Endothelial cell of umbilical vein (primary cell): ENCODE data around the gene ANKRD39. TPM values are rescaled to one million over a fixed set of nuclear protein-coding genes. Genes with fewer than 3 reads are reported as not detected.

ENCODE experiments used
- BruUV-seq: library from RNA; stranded (reverse); fragments of 400-500 nt; replicated peaks from 2 replicates; lab custom pipeline; 2021; lab: Mats Ljungman, UMichigan
- CTCF ChIA-PET: fragments of 300-600, 350-600 bp; sonication (Branson Sonifier 250); formaldehyde crosslinking; loops from one replicate; lab custom pipeline; 2021; ENCODE audit warnings: antibody characterized with exemption, inconsistent platforms; lab: Charles Lee
- POLR2A ChIA-PET: fragments of 300-600, 350-600 bp; sonication (Branson Sonifier 250); formaldehyde crosslinking; loops from one replicate; lab custom pipeline; 2021; ENCODE audit warnings: antibody characterized with exemption, inconsistent platforms; lab: Charles Lee
- DNase-seq: peaks from one replicate; pipeline ENCODE4 v3.0.0-alpha.2; 2011; ENCODE audit warnings: low read depth, low spot score
- FAIRE-seq: peaks from 2 replicates; lab custom pipeline; 2011; peaks lifted over from hg19 to GRCh38; lab: Jason Lieb, UNC
- H2AFZ ChIP-seq: 2 replicates; pipeline ENCODE4 v1.6.0; 2012; ENCODE audit warnings: low read depth, low read length, control low read depth, inconsistent platforms
- H3K27ac ChIP-seq: 2 replicates; pipeline ENCODE4 v1.5.1; 2011; ENCODE audit warnings: low read depth, mild to moderate bottlenecking, control low read depth, low read length, moderate library complexity; ENCODE audit not compliant: insufficient read depth
- H3K27me3 ChIP-seq, 2 experiments: 2 replicates each; pipeline versions ENCODE4 v1.6.0 to v1.6.1; 2011; ENCODE audit warnings: low read length in 2 of 2, mixed read lengths in 1 of 2; ENCODE audit not compliant: control insufficient read depth in 2 of 2, insufficient read depth in 2 of 2
- H3K36me3 ChIP-seq, 2 experiments: 2 replicates in 1 of 2; 3 replicates in 1 of 2; pipeline ENCODE4 v1.5.1; 2011; ENCODE audit warnings: low read length in 2 of 2, mild to moderate bottlenecking in 1 of 2, moderate library complexity in 1 of 2; ENCODE audit not compliant: control insufficient read depth in 2 of 2, insufficient read depth in 2 of 2; ENCODE audit errors: extremely low read depth in 1 of 2
- H3K4me1 ChIP-seq: 3 replicates; pipeline ENCODE4 v1.5.1; 2011; ENCODE audit warnings: mild to moderate bottlenecking, low read length; ENCODE audit not compliant: control insufficient read depth, insufficient read depth; ENCODE audit errors: extremely low read depth
- H3K4me2 ChIP-seq: 2 replicates; pipeline ENCODE4 v1.6.1; 2011; ENCODE audit warnings: low read length, control low read depth, mixed read lengths; ENCODE audit not compliant: insufficient read depth
- H3K4me3 ChIP-seq, 3 experiments: fragments of 200-600 bp in 1 of 3; sonication (generic), shearing (Covaris generic) in 1 of 3; replicated peaks in 1 of 3; 2 replicates each; pipeline ENCODE4 v1.5.1; 2011 to 2016; ENCODE audit warnings: control low read depth in 3 of 3, low read length in 3 of 3, mild to moderate bottlenecking in 2 of 3, inconsistent platforms in 1 of 3, low read depth in 1 of 3, moderate library complexity in 1 of 3; ENCODE audit not compliant: insufficient read depth in 1 of 3
- H3K79me2 ChIP-seq: 2 replicates; pipeline ENCODE4 v1.6.0; 2012; ENCODE audit warnings: low read length, inconsistent platforms; ENCODE audit not compliant: control insufficient read depth, insufficient read depth
- H3K9ac ChIP-seq: replicated peaks from 2 replicates; pipeline ENCODE3; 2011; ENCODE audit warnings: low read length, control low read depth; ENCODE audit not compliant: insufficient read depth; ENCODE audit errors: extremely low read depth
- H3K9me1 ChIP-seq: replicated peaks from 3 replicates; pipeline ENCODE4 v1.6.0; 2011; ENCODE audit warnings: mild to moderate bottlenecking, low read length; ENCODE audit not compliant: control insufficient read depth, insufficient read depth; ENCODE audit errors: extremely low read depth
- H3K9me3 ChIP-seq: replicated peaks from 2 replicates; pipeline ENCODE4 v1.5.1; 2012; ENCODE audit warnings: low read length, inconsistent platforms; ENCODE audit not compliant: control insufficient read depth, insufficient read depth
- H4K20me1 ChIP-seq: replicated peaks from 2 replicates; pipeline ENCODE3; 2011; ENCODE audit warnings: mild to moderate bottlenecking, low read length; ENCODE audit not compliant: control insufficient read depth, insufficient read depth; ENCODE audit errors: extremely low read depth
- CTCF ChIP-seq, 2 donors: IDR thresholded peaks; 1 replicate in 1 of 2; 2 replicates in 1 of 2; pipeline ENCODE4 v1.5.1; 2011; ENCODE audit warnings: low read length in 2 of 2, mild to moderate bottlenecking in 2 of 2, moderate library complexity in 2 of 2, control low read depth in 1 of 2, inconsistent platforms in 1 of 2, low read depth in 1 of 2; ENCODE audit not compliant: insufficient read depth in 1 of 2; ENCODE audit errors: extremely low read depth in 1 of 2
- EZH2 ChIP-seq: IDR thresholded peaks from 2 replicates; pipeline ENCODE4 v1.6.1; 2012; ENCODE audit warnings: borderline replicate concordance, low read depth, mild to moderate bottlenecking, moderate library complexity, low read length, inconsistent platforms; ENCODE audit not compliant: severe bottlenecking
- FOS ChIP-seq: IDR thresholded peaks from 2 replicates; pipeline ENCODE4 v1.6.1; 2011; ENCODE audit warnings: mild to moderate bottlenecking, low read length, moderate library complexity, borderline replicate concordance; ENCODE audit not compliant: insufficient read depth
- GATA2 ChIP-seq: IDR thresholded peaks from 2 replicates; pipeline ENCODE4 v1.7.0; 2011; ENCODE audit warnings: low read depth, mild to moderate bottlenecking, moderate library complexity, mixed read lengths, low read length; ENCODE audit not compliant: insufficient read length, insufficient read depth
- JUN ChIP-seq: IDR thresholded peaks from 2 replicates; pipeline ENCODE4 v1.6.1; 2011; ENCODE audit warnings: borderline replicate concordance, low read depth; ENCODE audit not compliant: insufficient read length, insufficient read depth
- MAX ChIP-seq: IDR thresholded peaks from 2 replicates; pipeline ENCODE4 v1.6.1; 2011; ENCODE audit not compliant: insufficient read depth, insufficient read length
- MYC ChIP-seq: IDR thresholded peaks from one replicate; pipeline ENCODE4 v1.6.1; 2011; ENCODE audit warnings: mild to moderate bottlenecking, low read depth, low read length
- POLR2A ChIP-seq: IDR thresholded peaks from 2 replicates; pipeline ENCODE4 v1.6.1; 2012; ENCODE audit warnings: low read depth, mild to moderate bottlenecking, control low read depth, low read length
- POLR2AphosphoS5 ChIP-seq: IDR thresholded peaks from 2 replicates; pipeline ENCODE4 v1.6.1; 2012; ENCODE audit warnings: low read depth, mild to moderate bottlenecking, control low read depth, low read length, moderate library complexity; ENCODE audit not compliant: insufficient read depth
- dilution Hi-C: fragments of 300-500 bp; cut with MboI; formaldehyde crosslinking; loops from one replicate; pipeline ENCODE4 v1.15.0; 2019; ENCODE audit warnings: low sequenced_read_pairs; ENCODE audit not compliant: extremely low pct_ligation_motif_present
- intact Hi-C: fragments of 100-400 bp; cut with micrococcal nuclease; formaldehyde crosslinking; loops from one replicate; pipeline ENCODE4 v1.10.0; 2022
- polyA plus RNA-seq, 4 experiments: library from polyadenylated mRNA; depleted of rRNA in 3 of 4; stranded (reverse) in 3 of 4; unstranded in 1 of 4; fragments of >200 nt; gene quantifications; 2 replicates each; pipeline versions ENCODE4 v1.2.1 to v1.2.3, GENCODE V29; 2011 to 2012; ENCODE audit warnings: missing spikeins in 1 of 4
- total RNA-seq: library from RNA; stranded (reverse); gene quantifications from 2 replicates; pipeline ENCODE4 v1.2.3, GENCODE V29; 2021

The ANKRD39 gene
- total and polyA plus RNA-seq, 2 donors (not counting 3 experiments of a cell fraction or from before 2014, with no cell fraction given): 14.7 to 17.9 TPM

- FAIRE-seq (no peak), DNase-seq (no peak)
- no peaks in the 10 kb centered on the region for H3K9me3 ChIP-seq
- no TSS peak for BruUV-seq
- peaks cover under 1% of the 10 kb centered on the region for H3K4me1 ChIP-seq
- CTCF ChIA-PET: no interaction called here
- intact Hi-C loops: no loop called here
- H3K36me3 ChIP-seq: peaks cover 0 to 12% of the 10 kb centered on the region in 2 experiments
- no peaks in the 10 kb centered on the region for H4K20me1 ChIP-seq
- POLR2A ChIA-PET: no interaction called here
- H3K27me3 ChIP-seq: no peaks in the 10 kb centered on the region
- H3K9ac ChIP-seq: no peak overlapping the region
- TF ChIP-seq POLR2A: no peak
- dilution Hi-C loops: no loop called here
- no peak overlapping the region for H3K27ac ChIP-seq
- H3K79me2 ChIP-seq: peaks cover 6% of the 10 kb centered on the region
- no peak overlapping the region for H3K4me2 ChIP-seq
- H3K9me1 ChIP-seq: no peaks in the 10 kb centered on the region
- no peak overlapping the region for H3K4me3 ChIP-seq
- no peak overlapping the region for H2AFZ ChIP-seq
Measured at GRCh38 chr2:96822786-96823185, 35.0 kb downstream of the ANKRD39 start.

- dilution Hi-C loops (no loop called here), intact Hi-C loops (no loop called here)
- no peaks in the 10 kb centered on the region for H3K27me3 ChIP-seq
- no peak for TF ChIP-seq MAX
- TF ChIP-seq MYC: no peak
- no peak for TF ChIP-seq CTCF (IDR thresholded peaks at IDR 0.05; ENCODE audit: extremely low read depth in 1 of 2, insufficient read depth in 1 of 2, low read depth in 1 of 2, low read length in 2 of 2)
- TF ChIP-seq GATA2: no peak
- TF ChIP-seq EZH2: no peak
- TF ChIP-seq JUN: no peak
- no peak for TF ChIP-seq POLR2A
- no peak for TF ChIP-seq POLR2AphosphoS5
- no peak for TF ChIP-seq FOS
- CTCF ChIA-PET: interaction anchor here (1.3 kb wide), 1 partner anchor 36 kb away, joined by 3 read pairs; the partner anchor contains the start of gene ANKRD39
- peaks cover 0 to 2% of the 10 kb centered on the region in 2 experiments for H3K36me3 ChIP-seq
- FAIRE-seq: no peak
- H3K79me2 ChIP-seq: peaks cover 10% of the 10 kb centered on the region
- peaks cover 8% of the 10 kb centered on the region for H3K4me1 ChIP-seq
- no TSS peak for BruUV-seq
- no peaks in the 10 kb centered on the region for H4K20me1 ChIP-seq
- no peaks in the 10 kb centered on the region for H3K9me3 ChIP-seq
- no peak overlapping the region for H3K9ac ChIP-seq
- POLR2A ChIA-PET: no interaction called here
- no peak for DNase-seq
- H3K4me2 ChIP-seq: no peak overlapping the region
- H2AFZ ChIP-seq: no peak overlapping the region
- no peak overlapping the region for H3K4me3 ChIP-seq
- no peak overlapping the region for H3K27ac ChIP-seq
- no peaks in the 10 kb centered on the region for H3K9me1 ChIP-seq
Measured at GRCh38 chr2:96821113-96821675, 36.6 kb downstream of the ANKRD39 start.
